Transverse colon (tissue), 3 donors: ENCODE measurements around the gene CDC42BPB.

Source experiments
- CTCF ChIP-seq, 5 experiments: fragments of 200-600 bp in 3 of 5; fragments of 450-650 bp in 2 of 5; sonication (generic) in 3 of 5; IDR thresholded peaks; 1 replicate in 2 of 5; 2 replicates in 3 of 5; pipeline ENCODE4 v1.5.1; 2016 to 2017; ENCODE audit warnings: antibody characterized with exemption in 5 of 5, inconsistent platforms in 3 of 5, mild to moderate bottlenecking in 2 of 5, moderate library complexity in 1 of 5
- EP300 ChIP-seq: sonication (generic); formaldehyde crosslinking; IDR thresholded peaks from one replicate; pipeline ENCODE4 v1.6.1; 2017; ENCODE audit warnings: antibody characterized with exemption, low read depth
- POLR2A ChIP-seq: fragments of 450-650 bp; IDR thresholded peaks from one replicate; pipeline ENCODE4 v1.6.1; 2016; ENCODE audit warnings: antibody characterized with exemption, mild to moderate bottlenecking, moderate library complexity

- TF ChIP-seq POLR2A (no peak), CTCF (IDR thresholded peaks at IDR 0.05) (no peak), EP300 (no peak)
These were observed 35.7 kb downstream of the CDC42BPB start for GRCh38 chr14:103021684-103022001.
